Umbilical cord (tissue), 2 donors: ENCODE results near the gene PALLD. TPM values are rescaled to one million over a fixed set of nuclear protein-coding genes. Genes with fewer than 3 reads are reported as not detected.

Experiments
- DNase-seq: peaks from one replicate; pipeline ENCODE4 v3.0.0-alpha.2; 2015; ENCODE audit warnings: low spot score
- total RNA-seq: library from RNA; depleted of rRNA; stranded (reverse); fragments of >200 nt; gene quantifications from one replicate; pipeline ENCODE4 v1.2.3, GENCODE V29; 2014; ENCODE audit warnings: low replicate concordance; ENCODE audit not compliant: insufficient read depth

PALLD gene
- total RNA-seq, 1 donor from 2014 or later: 441 TPM

- no peak for DNase-seq
Measured at GRCh38 chr4:168646001-168646768, 149.3 kb downstream of the PALLD start.

- DNase-seq: peak; percentile 70
Measured at GRCh38 chr4:168647646-168648375, 151.0 kb downstream of the PALLD start.

GRCh38 chr4:168648494-168648893, 151.6 kb downstream of the PALLD start:
- no peak for DNase-seq

DNA sequence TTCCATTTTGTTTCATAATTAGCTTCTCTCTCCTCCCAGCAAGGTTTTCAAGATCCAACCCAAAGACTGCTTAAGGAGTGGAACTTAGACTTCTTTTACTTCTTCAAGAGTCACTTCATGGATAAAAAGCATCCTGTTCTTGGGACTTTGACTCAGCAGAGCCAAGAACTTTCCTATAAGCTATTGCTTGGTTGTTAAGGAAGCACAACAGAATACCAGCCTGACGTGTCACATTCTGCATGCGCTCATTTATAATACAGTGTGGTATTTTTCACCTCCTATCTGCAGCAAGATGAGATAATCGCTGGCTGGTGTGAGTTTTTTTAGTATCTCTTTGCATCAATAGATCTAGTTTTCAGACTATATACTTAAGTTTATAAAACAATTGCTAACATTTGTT, 152.1 kb downstream of the PALLD start:
- no peak for DNase-seq

DNA sequence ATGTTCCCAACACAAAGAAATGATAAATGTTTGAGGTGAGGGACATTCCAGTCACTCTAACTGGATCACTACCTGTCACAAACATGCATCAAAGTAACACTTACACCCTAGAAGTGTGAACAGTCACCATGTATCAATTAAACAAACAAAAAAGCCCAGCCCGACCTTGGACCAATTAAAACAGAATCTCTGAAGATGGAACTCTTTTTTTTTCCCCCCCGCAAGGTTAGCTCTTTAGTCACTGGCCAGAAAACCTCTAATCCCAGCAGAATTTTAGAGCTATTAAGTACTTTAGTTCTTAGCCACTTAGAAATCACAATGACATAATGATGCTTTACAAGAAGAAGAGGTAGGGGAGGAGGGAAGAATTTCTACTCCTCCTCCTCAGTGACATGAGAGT, 154.5 kb downstream of the PALLD start:
- no peak for DNase-seq

- no peak for DNase-seq
Measured at GRCh38 chr4:168651864-168652263, 155.0 kb downstream of the PALLD start.

GRCh38 chr4:168652755-168653154, 155.9 kb downstream of the PALLD start:
- no peak for DNase-seq

- DNase-seq: peak; percentile 11
Measured at GRCh38 chr4:168654104-168654847, 157.4 kb downstream of the PALLD start.

DNA sequence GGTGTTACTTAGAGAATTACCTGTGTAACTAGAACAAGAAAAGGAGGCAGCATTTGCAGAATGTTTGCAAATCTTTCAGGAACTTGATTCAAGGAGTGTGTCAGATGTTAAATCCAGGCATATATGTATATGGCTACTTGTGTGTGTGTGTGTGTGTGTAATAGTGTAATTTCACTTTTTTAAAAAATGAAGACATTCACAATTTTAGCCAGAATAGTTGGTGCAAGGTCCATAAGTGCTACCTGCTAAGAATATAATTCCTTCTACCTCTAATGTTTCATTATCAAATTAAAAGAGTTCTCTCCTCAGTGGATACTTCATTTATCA, 158.0 kb downstream of the PALLD start:
- no peak for DNase-seq

GRCh38 chr4:168655182-168655581, 158.3 kb downstream of the PALLD start:
- no peak for DNase-seq

GRCh38 chr4:168656055-168656660, 159.3 kb downstream of the PALLD start:
- DNase-seq: no peak

DNA sequence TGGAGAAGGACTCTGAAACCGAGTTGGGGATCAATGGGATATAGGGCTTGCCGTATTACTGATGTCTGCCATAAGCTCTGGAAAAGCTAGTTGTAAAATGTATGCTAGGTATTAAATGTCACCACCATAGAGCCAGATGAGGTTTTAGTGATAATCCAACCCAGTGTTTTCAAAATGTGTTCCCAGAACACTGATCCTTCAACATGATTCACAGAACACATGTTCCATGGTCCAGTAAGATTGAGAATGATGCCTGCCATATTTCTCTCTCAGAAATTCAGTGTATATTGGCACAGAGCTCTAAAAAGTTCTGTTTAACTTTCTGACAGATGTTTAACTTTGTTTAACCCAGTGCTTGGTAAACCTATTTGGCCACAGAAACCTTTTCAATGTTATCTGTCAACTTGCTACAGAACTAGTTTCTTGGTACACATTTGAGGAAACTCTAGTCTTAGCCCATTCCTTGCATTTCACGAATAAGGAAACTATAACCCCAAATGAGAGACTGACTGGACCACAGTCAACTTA, 160.2 kb downstream of the PALLD start:
- no peak for DNase-seq

GRCh38 chr4:168658751-168659150, 161.9 kb downstream of the PALLD start:
- no peak for DNase-seq

DNA sequence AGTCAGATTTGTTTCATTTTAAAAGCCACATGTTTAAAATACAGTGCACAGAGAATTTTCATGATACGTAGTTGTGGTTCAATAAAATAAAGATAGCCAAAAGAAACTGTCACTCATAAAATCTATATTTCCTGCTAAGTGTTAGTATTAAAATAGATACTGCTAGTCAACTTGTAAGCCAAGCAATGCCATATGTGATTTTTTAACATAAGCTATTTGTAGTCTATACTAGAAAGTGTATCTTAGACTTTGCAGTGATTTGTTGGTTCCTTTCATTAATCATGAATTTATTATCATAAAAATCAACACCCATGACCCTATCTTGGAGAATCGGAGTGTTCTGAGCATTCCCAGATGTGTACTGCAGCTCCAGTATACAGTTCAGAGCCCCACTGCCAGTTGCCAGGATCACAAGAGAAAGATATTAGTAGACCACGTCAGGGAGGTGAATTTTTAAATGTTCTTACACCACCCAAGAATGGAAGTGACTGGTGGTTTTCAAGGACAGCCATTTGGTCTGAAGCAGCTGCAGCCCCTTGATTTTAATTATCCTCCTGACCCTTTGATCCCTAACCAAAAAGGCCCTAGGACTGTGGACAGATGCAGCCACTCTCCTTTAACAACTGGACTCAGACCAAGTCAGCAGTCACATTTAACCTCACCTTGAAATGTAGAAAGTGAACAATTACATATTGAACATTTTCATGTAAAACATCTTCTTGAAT, 163.1 kb downstream of the PALLD start:
- no peak for DNase-seq

GRCh38 chr4:168662297-168662984, 165.6 kb downstream of the PALLD start:
- DNase-seq: no peak

- DNase-seq: no peak
Measured at GRCh38 chr4:168664242-168664891, 167.5 kb downstream of the PALLD start.

- DNase-seq: peak; percentile 81
Measured at GRCh38 chr4:168666531-168666930, 169.7 kb downstream of the PALLD start.

DNA sequence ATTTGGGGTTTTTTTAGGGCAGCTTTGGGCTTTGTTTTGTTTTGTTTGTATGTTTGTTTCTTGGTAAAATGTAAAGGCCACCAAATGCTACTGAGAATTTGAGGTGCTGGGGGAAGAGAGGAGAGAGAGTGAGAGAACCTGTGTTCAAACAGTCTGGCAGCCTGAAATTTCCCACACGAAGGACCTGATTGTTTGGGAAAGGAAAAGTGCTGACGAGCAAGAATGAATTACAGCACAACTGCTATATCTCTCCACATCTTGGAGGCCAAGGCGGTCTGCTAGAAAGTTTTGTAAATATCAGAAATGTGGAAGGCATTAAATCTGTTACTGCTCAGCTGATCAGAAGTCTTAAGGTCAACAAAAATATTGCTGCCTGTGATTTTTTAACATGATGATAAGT, 170.5 kb downstream of the PALLD start:
- peak; percentile 65 for DNase-seq

GRCh38 chr4:168667921-168668320, 171.1 kb downstream of the PALLD start:
- no peak for DNase-seq

DNA sequence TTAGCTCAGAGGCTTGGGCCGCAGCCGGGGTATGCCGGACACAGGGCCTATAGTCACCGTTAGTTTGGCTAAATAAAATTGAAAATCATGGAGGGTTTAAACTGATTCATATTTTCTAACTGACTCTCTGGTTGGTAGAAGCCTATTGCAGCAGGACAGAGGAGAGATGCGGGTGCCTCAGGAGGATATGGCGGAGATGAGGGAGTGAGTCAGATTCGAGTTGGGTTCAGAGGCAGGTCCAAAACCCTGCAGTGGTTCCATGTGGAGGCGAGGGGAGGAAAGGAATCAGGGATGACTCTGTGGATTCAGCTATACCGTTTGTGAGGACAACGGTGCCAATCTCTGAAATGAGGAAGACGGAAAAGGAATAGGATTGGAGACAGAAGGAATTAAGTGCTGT, 176.6 kb downstream of the PALLD start:
- DNase-seq: no peak
